Raji (cell line): ENCODE results near the gene RPLP2.

Experiments used
- POLR2A ChIP-seq: IDR thresholded peaks from 2 replicates; pipeline ENCODE4 v1.6.1; 2011; ENCODE audit warnings: low read depth, low read length, control low read depth; ENCODE audit not compliant: insufficient read depth

Gene RPLP2

DNA sequence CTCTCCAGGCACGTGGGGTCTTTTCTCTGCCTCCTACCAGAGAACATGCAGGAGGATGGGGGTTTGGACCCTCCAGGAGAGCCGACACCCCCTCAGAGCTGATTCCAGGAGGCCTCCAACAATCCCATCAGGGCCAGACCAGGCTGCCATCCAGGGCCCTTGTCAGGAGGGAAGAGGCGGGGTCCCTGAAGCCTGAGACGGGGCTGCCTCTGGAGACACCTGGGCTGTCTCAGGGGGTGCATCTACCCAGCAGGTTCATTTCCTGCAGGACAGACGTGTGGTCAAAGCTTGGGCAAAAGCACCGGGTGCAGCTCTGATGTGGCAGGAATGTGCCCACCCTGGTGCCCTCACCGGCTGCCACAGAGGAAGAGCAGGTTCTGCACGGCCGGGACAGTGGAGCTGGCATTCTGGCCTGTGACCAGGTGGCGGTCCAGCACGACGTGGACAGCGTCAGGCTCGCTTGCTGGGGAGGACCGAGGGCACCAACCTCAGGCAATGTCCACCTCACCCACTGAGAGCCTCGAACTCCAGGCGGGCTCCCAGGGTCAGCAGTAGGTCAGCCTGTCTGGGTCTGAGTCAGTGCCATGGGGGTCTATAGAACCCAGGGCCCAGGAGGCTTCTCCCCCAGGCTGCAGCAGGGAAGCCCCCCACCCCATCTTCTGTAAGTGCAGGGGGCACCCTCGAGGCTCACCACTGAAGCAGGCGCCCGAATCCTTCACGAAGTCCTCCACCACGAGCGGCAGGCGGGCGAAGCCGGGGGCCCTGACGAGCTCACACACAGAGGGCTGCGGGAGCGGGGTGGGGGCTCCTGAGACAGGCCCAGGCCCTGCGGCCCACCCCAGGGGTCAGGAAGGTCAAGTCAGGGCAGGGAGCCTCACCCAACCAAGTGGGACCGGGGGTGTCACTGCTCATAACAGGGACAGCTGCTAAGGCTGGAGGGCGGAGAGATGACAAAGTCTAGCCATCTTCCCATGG lies 38.8 kb upstream of the RPLP2 start:
- TF ChIP-seq POLR2A: no peak

- TF ChIP-seq POLR2A: no peak
Observed at GRCh38 chr11:771617-772204, 38.1 kb upstream of the RPLP2 start.

DNA sequence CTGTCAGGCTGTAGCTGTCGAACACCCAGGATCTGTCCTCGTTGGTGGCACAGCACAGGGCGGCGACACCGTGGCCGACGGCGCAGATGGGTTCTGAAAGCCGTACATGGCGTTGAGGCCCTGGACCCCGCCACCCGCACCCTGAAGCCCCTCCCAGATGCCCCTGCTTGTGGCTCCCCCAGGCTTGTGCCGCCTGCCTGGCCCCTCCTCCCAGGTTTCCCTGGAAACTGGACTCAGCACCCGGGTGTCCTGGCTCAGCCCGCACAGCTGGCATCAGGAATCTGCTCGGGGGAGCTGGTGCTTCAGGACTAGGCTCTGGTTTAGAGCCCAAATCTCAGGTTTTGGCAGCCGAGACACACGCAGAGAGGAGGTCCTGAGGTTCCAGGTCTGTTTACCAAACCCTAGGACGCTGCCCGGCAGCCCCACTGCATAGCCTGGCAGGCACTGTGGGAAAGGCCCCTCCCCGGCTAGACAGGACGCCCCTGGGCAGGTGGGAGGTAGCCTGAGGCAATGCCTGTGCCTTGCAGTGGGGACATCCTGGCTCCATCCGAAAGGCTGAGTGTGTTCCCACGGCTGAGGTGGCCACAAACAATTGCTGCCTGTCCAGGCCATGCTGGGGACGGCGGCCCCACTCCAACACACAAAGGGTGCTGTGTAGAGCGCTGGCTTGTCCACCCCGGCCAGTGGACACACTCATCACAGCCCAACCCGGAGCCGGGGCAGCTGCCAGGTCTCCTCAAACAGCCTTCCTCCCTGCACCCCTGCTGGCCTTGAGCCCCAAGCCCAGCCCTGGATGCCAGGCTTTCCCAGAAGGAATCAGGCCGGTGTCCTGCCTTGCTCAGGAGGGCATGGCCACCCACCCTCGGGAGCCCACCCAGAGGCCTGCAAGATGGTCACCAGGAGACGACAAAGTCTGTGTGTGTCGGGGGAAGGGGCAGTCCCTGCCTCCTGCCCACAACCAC lies 37.1 kb upstream of the RPLP2 start:
- TF ChIP-seq POLR2A: no peak

DNA sequence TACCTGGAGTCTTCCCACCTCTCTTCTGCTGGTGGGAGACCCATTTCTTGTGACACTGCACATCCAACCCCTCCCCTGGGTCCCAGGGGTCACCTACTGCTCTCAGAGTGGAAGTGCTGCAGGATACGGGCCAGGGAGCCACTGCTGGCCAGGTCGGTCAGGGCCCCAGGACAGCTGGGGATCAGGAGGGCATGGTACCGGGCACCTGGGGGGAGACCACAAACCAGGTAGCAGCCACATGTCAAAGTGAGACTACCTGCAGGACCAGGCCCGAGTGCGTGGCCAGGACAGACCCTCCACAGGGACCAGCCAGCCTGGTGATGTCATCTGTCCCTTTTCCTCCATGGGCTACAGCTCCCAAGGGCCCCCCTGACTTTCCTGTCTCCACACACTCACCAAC lies 36.3 kb upstream of the RPLP2 start:
- TF ChIP-seq POLR2A: no peak

- TF ChIP-seq POLR2A: no peak
Observed at GRCh38 chr11:773830-774229, 35.9 kb upstream of the RPLP2 start.

- TF ChIP-seq POLR2A: no peak
Observed at GRCh38 chr11:774873-775592, 34.7 kb upstream of the RPLP2 start.

DNA sequence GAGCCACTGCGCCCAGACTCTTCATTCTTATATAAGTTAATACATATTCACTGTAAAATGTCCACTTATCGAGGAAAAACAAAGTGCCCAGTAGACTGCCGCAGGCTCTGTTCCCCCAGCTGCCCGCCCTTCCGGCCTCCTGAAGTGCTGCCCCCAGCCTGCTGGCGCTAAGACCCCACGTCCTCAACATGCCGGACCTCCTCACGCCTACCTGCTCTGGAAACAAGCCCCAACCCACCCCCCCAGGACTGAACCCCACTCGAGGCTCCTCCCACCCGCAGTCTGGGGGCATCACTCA lies 33.6 kb upstream of the RPLP2 start:
- TF ChIP-seq POLR2A: no peak

GRCh38 chr11:776561-777287 lies 33.0 kb upstream of the RPLP2 start:
- no peak for TF ChIP-seq POLR2A

DNA sequence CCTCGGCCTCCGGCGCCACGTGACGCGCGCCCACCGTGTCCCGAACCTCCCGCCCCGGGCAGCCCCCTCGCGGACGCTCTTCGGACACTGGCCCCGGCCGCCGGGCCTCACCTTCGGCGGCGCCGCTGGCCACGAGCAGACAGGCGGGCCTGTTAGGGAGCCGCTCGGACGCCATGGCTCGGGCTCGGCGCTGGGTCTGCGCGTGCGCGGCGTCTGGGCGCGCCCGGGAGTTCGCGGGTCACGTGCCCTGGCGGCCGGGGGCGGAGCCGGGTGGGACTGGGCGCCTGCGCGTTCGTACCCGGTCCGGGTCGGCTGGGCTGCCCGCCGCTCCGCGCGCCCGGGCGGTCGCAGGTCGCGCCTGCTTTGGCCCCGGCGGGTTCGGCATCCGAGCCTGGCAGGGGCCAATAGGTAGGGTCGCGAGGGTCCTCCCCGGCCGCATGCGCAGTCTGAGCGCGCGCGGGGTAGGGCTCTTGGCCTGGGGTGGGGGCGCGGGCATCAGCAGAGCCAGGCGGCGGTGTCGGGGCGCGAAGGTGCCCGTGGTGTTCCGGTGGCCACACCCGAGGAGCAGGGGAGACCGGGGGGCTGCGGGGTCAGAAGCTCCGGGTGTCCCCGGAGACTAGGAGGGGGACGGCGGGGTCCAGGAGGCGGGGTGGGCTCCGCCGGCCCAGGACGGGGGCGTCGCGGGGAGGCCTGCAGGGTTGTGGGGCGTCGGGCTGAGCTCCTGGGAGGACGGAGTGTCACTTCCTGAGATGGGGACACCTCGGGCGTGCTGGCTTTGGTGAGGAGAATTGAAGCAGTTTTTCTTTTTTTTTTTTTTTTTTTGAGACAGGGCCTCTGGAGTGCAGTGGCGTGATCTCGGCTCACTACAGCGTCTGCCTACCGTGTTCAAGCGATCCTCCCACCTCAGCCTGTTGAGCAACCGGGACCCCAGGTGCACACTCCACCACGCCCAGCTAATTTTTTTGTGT lies 32.2 kb upstream of the RPLP2 start, which contains the start of gene GATD1:
GATD1 (minus strand) TSS at position 200 of the 968 bp plus-strand sequence; CDS start at position 175, 25 bp downstream.
- peak; percentile 96 for TF ChIP-seq POLR2A

DNA sequence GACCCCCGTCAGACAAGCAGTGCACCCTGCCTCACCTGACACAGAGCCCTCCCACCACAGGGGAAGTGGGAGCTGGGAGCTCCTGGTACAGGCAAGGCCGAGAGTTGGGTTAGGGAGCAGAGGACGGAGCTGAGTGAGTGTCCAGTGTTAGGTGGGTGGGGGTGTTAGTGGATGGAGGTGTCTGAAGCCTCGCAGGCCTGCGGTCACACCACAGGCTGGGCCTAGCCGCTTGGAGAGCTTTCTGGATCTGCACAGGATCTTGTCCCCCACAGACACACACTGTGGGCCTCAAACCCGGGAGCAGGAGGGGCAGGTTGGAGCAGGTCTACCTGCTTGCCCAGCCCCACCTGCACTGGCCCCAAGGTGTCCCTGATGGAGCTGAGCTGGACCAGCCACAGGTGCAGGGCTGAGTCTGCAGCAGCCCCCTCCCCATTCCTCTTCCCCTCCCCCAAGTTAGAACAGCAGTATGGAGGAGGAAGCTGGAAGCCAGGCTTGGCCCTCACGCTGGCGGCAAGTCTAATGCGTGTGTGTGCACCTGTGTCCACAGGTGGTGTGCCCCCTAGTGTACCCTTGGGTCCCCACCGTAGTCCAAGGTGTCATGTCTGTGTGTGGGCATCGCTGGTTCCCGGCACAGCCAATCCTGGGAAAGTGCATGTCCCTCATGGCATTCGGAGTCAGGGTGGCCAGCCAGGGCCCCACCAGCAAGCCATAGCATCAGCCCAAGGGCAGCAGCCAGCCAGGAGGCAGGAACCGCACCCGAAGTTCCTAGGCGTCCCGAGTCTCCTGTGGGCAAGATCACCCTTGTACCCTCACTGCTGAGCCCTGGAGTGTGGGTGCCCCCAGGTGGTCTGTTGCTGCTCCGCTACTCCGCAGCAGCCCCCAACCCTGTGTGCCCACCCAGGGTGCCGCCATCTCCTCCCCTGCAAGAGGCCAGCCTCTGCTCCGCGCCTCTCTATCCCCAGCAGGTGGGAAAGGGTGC lies 30.5 kb upstream of the RPLP2 start:
- peak; percentile 39; the same call in 1 of the 2 replicates for TF ChIP-seq POLR2A

- TF ChIP-seq POLR2A: no peak
Observed at GRCh38 chr11:779955-780532, 29.7 kb upstream of the RPLP2 start.
